Tongue (tissue), 2 donors: ENCODE data around the gene MTCH1. TPM values are rescaled to one million over a fixed set of nuclear protein-coding genes. Genes with fewer than 3 reads are reported as not detected.
"Not testable (repeated sequence)": the region's sequence is repeated elsewhere in the genome, so short reads cannot be mapped to it uniquely, and the experiment has no call there.

ENCODE experiments used
- DNase-seq: peaks from one replicate; pipeline ENCODE4 v3.0.0-alpha.2; 2015
- total RNA-seq: library from RNA; depleted of rRNA; stranded (reverse); fragments of >200 nt; gene quantifications from one replicate; pipeline ENCODE4 v1.2.3, GENCODE V29; 2014

MTCH1 gene
- total RNA-seq, 1 donor from 2014 or later = 157 TPM

GRCh38 chr6:36997811-36998722 is 12.1 kb upstream of the MTCH1 start:
- peak; percentile 84 for DNase-seq

DNA sequence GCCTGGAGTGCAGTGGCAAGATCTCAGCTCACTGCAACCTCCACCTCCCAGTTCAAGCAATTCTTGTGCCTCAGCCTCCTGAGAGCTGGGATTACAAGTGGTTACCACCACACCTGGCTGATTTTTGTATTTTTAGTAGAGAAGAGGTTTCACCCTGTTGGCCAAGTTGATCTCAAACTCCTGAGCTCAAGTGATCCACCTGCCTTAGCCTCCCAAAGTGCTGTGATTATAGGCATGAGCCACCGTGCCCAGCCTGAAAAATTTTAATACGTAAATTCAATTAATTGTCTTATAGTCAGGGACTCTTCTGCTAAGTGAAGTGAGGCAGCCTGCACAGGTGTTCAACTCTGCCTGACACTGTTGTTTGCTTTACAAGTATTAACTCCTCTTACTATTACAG is 4.4 kb upstream of the MTCH1 start:
- DNase-seq = not testable (repeated sequence)

DNA sequence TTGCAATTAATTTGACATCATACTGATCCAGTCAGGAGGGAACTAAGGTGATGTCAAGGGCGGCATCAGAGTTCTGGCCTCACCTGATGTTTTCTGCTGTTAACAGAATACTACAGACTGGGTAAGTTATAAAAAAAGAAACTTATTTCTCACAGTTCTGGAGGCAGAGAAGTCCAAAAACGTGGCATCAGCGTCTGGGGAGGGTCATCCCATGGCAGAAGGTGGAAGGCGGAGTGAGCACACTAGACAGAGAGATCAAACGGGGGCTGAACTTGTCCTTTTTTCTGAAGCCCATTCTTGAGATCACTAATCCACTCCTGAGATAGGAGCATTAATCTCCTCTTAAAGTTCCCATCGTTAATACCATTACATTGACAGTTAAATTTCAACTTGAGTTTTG is 3.3 kb upstream of the MTCH1 start:
- no peak for DNase-seq

- no peak for DNase-seq
Observed at GRCh38 chr6:36986704-36987047, 680 bp upstream of the MTCH1 start.

DNA sequence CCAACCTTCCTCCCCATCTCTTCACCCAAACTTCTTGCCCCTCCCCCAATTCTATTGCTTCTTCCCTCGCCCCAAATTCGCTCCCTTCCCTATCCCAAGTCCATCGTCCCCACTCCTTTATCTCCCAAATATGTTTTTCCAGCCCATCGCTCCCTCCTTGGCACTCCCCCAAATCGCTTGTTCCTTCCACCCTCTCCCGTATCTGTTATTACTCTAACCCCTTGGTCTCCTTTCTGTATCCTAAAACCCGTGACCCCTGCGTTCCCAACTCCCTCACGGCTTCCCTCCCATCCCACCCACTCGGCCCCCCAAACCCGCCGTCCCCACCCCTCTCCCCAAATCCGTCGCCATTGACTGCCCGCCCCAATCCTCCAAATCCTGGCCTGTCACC is 584 bp downstream of the MTCH1 start:
- peak; percentile 43 for DNase-seq

DNA sequence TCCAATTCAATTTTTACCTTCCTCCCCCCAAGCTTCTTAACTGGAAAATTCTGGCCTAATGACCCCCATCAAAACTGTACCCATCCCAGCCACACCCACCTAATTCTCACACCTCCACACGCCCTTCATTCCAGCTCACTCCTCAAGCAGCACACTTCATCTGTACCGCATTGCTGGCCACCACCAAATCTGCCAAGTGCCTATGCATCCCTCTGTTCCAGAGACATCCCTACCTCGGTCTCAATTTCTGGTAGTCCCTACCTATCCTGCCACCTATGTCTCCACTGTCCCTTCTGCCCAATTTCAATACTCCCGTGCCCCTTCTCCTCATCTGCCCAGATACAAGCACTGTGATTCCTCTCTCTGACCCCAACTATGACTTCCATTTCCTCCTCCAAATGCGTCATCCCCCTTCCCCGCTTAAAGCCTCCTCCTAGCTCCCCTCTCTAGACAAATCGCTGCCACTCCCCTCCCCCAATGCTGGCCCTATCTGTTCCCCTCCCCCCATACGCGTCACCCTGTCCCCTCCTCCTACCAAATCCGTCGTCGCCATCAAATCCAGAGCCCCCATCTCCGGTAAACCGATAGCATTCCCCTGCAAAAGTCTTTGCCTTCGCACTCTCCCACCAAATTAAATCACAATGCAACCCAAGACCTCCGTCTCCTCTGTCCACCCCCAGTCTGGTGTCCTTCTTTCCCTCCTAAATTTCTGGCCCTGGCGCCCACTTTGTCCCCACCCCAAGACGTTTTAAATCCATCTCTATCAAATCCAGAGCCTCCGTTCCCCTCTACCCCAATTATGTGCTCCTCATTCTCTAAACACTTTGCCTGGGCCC is 1.2 kb downstream of the MTCH1 start:
- peak; percentile 67 for DNase-seq

DNA sequence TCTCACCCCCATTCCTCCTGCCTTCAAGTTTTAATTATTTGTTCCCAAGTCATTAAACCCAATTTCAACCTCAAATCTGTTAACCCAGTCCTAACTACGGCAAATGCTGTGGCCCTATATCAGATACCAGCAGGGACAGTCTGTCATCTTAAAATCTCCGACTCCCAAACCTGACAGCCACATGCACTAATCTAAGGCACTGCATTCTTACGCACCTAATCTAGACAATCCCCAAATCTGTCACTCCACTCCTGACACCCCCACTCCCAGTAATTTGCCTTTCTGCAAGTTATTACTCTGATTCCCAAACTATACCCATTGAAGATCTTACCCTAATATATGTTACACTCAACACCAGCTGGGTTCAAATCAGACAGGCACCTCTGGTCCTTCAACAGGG is 2.5 kb downstream of the MTCH1 start:
- no peak for DNase-seq

- DNase-seq = no peak
Observed at GRCh38 chr6:36980876-36981619, 4.9 kb downstream of the MTCH1 start.

- DNase-seq = no peak
Observed at GRCh38 chr6:36980129-36980528, 5.9 kb downstream of the MTCH1 start.

- DNase-seq = peak; percentile 88
Observed at GRCh38 chr6:36979347-36979742, 6.7 kb downstream of the MTCH1 start.

DNA sequence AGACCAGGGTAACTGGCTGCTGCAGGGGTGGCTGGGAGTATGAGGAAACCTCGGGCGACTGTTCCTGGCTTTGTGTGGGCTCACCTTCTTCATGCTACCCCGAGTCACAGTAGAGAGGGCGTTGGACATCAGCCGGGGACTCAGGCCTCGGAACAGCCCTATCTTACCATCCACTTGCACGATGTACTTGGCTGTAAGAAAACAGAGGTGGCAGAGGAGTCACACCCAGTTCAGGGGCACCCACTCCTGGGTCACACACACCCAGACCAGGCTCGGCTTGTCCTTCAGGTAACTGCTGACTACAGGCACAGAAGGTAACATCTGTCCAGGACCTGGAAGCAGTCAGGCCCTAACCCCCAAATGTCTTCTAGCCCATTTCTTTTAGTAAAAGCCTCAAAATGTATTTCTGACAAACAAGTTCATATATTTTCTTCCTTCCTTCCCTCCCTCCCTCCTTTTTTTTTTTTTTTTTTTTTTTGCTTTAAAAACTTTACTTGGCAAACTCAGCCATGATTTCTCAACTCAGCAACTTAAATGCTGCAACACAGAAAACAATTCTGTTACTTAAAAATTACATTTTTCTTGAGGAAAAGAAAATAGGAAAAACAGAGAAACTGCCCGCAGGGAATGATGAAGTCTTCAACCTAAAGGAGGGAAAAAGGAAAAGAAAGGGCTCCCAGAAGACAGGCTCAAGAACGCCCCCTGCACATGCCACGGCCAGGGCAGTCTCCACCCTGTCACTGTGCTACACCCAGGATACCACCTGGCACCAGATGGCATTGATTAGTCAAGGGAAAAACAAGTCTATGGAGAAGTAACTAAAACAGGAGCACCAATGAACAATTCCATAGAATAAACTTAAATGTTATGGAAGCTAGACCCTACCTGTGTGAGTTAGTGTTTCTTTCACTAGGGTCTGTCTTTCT is 7.3 kb downstream of the MTCH1 start:
- DNase-seq = no peak

DNA sequence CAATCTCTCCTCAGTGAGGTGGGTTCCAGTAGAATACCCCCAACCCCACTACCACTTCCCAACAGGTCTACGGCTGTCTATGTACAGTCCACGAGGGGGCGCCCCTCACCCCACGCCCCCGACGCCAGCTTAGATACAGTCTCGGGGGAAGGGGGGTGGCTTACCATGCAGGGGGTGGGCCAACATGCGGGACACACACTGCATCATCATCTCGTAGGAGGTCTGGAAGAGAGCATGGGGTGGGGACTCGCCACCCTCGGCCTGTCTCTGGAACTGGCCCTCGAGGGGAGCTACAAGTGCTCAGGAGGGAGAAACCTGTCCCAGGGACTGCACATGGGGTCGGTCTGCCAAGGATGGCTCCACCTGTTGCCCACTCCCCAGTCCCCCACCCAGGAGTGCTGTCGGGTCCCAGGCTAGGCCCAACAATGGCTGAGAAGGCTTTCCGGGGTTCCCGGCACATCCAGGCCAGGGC is 8.5 kb downstream of the MTCH1 start:
- no peak for DNase-seq

DNA sequence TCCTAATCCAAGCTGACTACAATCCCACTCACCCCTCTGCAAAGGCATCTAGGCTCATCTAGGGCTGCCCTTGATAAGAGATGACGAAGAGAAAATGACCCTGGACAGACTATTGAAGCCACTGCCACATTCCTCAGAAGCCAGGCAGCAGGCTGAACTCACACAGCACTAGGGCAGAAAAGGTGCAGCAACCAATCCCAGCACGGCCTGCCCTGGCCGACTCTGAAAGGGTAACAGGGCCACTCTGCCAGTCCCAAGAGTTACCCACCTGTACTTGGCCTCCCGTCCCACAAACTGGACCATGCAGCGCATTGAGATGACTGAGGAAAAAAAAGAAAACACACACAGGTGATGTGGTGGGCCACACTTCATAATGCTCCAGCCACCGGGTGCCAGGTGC is 9.1 kb downstream of the MTCH1 start:
- no peak for DNase-seq

GRCh38 chr6:36976509-36976908 is 9.5 kb downstream of the MTCH1 start:
- no peak for DNase-seq

DNA sequence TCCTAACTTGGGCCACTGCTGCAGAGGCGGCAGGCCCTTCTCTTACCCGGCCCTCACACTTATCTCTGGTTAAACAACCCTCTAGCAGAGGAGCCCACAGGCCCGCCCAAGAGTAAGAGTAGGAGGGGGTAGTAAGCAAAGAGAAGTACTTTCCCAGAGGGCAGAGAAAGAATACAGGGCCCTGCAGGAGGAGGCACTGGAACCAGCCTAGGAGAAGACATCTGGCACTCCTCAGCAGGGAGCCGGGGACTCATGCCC is 10.1 kb downstream of the MTCH1 start:
- DNase-seq = no peak

- no peak for DNase-seq
Observed at GRCh38 chr6:36975231-36976006, 10.6 kb downstream of the MTCH1 start.

DNA sequence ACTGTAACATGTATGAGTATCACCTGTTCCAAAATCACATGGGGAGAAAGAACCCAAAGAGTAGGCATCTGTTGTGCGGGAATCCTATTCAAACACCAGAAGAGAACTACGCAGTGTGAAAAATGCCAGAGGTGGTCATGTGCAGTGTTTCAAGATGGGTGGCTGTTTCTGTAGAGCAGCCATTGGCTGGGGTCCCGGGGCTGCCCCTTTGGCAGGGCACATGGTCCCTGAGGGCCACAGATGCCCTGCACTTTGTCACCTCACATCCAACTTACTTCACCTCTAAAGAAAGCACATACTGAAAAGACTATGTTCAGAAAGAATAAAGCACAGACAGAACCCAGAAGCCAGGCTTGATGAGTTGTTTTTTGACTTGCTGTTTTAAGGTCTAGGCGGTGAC is 12.3 kb downstream of the MTCH1 start:
- DNase-seq = no peak

DNA sequence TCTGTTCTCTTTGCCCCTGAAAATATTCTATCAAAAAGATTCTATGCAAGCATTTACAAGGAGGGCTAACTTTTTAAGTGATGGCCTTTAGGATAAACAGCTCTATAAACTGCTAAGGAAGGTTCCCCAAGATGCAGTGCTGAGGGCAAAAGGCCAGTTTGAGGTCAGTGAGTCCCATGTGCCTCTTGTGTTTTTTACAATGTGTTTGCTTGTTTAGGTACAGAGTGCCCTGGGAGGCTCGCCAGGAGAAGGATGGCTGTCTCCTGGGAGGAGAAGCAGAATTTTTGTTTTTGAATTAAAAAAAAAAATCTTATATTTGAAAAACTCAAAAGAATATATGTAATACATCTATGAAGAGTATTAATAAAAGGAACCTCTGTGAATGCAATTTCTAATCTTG is 12.8 kb downstream of the MTCH1 start:
- no peak for DNase-seq

DNA sequence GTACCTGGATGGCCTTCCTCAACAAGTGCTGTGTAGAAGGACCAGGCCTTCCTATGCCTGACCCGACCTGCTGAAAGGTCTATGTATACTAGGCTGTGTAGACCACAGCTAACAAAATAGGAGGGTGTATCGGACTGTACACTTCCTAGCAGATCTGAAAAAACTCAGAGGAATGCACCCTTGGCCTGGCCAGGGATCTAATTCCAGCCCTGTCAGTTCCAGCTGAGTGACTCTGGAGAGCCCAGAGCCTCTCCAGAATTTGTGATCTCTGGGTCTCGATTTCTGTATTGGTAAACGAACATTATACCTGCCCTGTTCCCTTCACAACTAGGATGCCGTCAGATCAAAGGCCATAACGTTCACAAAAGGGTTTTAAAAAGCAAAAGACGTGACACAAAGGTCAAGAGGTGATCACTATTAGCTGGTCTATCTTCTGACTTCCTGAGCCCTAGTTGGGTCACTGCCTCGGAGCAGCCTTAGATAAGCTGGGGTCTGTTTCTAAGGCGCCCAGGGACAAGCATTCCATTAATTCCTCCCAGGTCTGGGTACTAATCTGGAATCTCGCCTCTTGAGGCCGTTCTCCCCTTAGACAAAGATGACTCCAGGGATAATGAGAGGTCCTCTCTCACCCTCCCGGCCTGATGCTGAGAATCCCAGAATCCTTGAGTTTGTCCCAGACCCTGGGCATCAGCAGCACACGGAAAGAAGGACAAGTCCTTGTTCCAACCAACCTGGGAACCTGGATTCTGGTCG is 13.9 kb downstream of the MTCH1 start:
- no peak for DNase-seq
